Measurements from ENCODE around the gene SERPINB6. TPM values are rescaled to one million over a fixed set of nuclear protein-coding genes. Genes with fewer than 3 reads are reported as not detected.
"Not testable (repeated sequence)": the region's sequence is repeated elsewhere in the genome, so short reads cannot be mapped to it uniquely, and the experiment has no call there.

The SERPINB6 gene
- total and polyA plus RNA-seq, 8 donors: 99.3 to 134 (median 122) TPM

DNA sequence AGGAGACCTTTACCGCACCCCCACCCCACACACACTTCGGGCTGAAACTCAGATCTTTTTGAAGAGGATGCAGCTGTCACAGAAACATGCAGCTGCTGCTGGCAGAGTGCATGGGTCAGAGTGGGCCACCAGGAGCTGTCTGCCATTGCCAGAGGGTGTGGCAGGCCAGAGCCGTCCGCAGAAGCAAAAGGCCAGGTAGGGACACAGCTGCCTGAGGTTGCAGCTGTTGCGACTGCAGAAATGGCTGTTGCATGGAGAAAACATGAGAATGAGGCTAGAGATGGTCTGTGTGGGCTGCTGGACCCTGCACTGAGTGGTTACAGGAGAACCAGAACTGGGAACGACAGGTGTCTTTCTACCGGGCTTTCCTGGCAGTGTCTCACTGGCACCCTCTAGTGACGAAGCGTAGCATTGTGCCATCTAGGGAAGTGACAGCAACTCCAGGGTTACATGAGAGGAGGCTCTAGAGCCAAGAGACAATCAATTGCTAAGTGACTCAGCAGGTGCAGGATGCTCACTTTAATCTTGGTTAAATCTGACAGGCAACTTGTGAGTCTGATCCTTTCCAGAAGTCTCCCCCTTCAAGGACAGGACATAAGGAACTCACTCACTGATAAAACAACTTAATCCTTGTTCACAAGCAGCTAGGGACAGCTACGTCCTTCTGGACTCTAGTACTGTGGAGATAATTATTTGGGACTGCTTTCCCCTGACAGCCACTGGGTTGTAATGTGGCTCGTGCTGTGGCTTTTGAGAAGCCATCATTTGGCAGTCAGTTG, 39.2 kb downstream of the SERPINB6 start:
- no peaks in the 10 kb centered on the region for H3K36me3 ChIP-seq
- intact Hi-C loops (cut with DNase I): loop anchor here in 1 of 2 donors (5.0 kb wide), 2 partner anchors 90 to 140 kb away; partner anchors contain the start of gene SERPINB1
- H3K9me3 ChIP-seq: peaks cover 0 to 9% of the 10 kb centered on the region in 2 donors
- no peak overlapping the region for H3K4me3 ChIP-seq
- no peaks in the 10 kb centered on the region for H3K27me3 ChIP-seq
- ATAC-seq: peak; percentile 100
- TF ChIP-seq, protein P1, sequence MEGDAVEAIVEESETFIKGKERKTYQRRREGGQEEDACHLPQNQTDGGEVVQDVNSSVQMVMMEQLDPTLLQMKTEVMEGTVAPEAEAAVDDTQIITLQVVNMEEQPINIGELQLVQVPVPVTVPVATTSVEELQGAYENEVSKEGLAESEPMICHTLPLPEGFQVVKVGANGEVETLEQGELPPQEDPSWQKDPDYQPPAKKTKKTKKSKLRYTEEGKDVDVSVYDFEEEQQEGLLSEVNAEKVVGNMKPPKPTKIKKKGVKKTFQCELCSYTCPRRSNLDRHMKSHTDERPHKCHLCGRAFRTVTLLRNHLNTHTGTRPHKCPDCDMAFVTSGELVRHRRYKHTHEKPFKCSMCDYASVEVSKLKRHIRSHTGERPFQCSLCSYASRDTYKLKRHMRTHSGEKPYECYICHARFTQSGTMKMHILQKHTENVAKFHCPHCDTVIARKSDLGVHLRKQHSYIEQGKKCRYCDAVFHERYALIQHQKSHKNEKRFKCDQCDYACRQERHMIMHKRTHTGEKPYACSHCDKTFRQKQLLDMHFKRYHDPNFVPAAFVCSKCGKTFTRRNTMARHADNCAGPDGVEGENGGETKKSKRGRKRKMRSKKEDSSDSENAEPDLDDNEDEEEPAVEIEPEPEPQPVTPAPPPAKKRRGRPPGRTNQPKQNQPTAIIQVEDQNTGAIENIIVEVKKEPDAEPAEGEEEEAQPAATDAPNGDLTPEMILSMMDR (IDR thresholded peaks at IDR 0.05): peak; percentile 91 to 96
- no peak overlapping the region for H3K27ac ChIP-seq
- DNase-seq: peak in 3 of 4 donors; percentile 57 to 79 (median 79)
- H3K4me1 ChIP-seq: peaks cover 3 to 8% of the 10 kb centered on the region in 2 donors

DNA sequence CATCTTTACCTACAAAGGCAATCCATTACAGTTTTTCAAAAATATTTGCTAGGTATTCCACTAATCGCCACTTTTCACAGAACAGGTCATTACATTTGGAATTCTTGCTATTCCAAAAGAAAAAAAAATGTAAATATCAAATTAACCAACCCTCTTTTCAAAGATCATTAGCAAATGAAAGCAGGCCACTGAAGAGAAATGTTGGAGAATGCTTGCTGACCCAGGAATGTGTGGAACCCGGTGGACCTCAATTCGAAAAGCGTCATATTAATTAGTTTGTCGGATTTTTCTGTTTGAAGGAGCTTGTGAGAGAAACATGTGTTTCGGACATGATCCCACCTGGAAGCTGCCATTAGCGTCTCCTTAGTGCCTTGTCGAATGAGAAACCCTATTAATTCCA, 40.3 kb downstream of the SERPINB6 start:
- Histone ChIP-seq H3K4me3 (no peak overlapping the region), H3K27ac (no peak overlapping the region), H3K36me3 (no peaks in the 10 kb centered on the region), H3K4me1 (peaks cover 3 to 8% of the 10 kb centered on the region in 2 donors), H3K9me3 (peaks cover 0 to 8% of the 10 kb centered on the region in 2 donors), H3K27me3 (no peaks in the 10 kb centered on the region)
- ATAC-seq (no peak), DNase-seq (no peak)
- TF ChIP-seq, protein P1 (IDR thresholded peaks at IDR 0.05): no peak
- intact Hi-C loops (cut with DNase I): loop anchor here in 1 of 2 donors (5.0 kb wide), 2 partner anchors 89 to 139 kb away; partner anchors contain the start of gene SERPINB1

DNA sequence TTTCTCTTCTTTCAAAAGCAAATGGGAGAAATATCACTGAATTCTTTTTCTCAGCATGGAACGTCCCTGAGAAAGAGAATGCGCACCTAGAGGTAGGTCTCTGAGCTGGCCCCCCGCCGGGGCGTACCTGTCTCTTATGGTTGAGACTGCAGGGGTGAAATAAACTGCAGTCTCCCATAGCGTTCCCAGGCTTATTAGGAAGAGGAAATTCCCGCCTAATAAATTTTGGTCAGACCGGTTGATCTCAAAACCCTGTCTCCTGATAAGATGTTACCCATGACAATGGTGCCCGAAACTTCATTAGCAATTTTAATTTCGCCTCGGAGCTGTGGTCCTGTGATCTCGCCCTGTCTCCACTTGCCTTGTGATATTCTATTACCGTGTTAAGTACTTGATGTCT, 43.4 kb downstream of the SERPINB6 start:
- H3K36me3 ChIP-seq; ATAC-seq; H3K4me3 ChIP-seq; H3K4me1 ChIP-seq; intact Hi-C loops (cut with DNase I); DNase-seq; H3K27me3 ChIP-seq; H3K27ac ChIP-seq; H3K9me3 ChIP-seq: not testable (repeated sequence)

DNA sequence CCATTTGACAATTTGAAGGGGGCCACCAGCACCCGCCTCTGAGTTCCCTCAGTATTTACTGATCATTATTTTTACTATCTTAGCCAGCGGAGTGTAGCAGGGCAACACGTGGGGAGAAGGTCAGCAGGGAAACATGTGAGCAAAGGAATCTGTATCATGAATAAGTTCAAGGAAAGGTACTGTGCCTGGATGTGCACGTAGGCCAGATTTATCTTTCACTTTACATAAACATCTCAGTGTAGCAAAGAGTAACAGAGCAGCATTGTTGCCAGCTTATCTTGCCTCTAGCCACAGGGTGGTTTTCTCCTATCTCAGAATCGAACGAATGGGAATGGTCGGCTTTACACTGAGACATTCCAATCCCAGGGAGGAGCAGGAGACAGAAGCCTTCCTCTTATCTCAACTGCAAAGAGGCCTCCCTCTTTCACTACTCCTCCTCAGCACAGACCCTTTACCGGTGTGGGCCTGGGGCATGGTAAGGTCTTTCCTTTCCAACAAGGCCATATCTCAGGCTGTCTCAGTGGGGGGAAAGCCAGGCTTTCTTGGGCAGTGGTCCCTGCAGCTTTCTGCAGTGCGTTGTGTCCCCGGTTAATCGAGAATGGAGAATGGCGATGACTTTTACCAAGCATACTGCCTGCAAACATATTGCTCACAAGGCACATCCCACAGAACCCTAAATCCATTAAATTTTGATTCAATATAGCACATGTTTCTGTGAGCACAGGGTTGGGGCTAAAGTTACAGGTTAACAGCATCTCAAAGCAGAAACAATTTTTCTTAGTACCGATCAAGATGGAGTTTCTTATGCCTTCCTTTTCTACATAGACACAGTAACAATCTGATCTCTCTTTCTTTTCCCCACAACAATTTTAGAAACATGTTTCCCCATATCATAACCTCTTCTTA, 45.3 kb downstream of the SERPINB6 start:
- intact Hi-C loops (cut with DNase I); H3K4me3 ChIP-seq; H3K9me3 ChIP-seq; DNase-seq; H3K36me3 ChIP-seq; H3K27me3 ChIP-seq; ATAC-seq; H3K4me1 ChIP-seq: not testable (repeated sequence)
- H3K27ac ChIP-seq: peak overlapping the region in 1 of 2 donors; percentile 11

DNA sequence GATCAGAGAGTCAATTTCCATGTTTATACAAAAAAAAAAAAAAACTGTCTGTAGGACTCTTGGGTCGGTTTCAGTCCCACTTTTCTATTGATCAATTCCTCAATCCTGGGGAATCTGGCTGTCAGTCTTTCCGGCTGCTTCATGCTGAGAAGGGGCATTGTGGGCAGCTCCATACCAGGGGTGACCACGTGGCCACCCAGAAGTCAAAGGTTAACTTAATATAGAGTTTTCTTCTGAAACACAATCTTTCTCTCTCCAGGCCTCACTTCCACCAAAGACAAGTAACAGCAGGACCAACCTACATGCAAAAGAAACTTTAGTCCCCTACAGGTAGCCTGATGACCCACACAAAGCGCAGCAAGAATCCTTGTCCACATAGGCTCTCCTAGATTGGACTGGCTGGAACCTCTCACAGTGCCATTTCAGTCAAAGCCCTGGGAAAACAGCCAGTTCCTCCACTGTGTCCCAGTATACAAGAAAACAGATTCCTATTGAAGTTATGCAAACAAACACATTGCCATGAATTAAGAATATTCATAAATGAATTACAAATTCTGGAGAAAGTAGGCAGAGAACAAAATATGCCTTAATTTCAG, 49.7 kb downstream of the SERPINB6 start:
- H3K36me3 ChIP-seq: no peaks in the 10 kb centered on the region
- H3K27ac ChIP-seq: no peak overlapping the region
- TF ChIP-seq, protein P1 (IDR thresholded peaks at IDR 0.05): no peak
- DNase-seq (no peak), ATAC-seq (no peak)
- peaks cover 0 to 16% of the 10 kb centered on the region in 2 donors for H3K4me1 ChIP-seq
- no peak overlapping the region for H3K4me3 ChIP-seq
- H3K27me3 ChIP-seq: no peaks in the 10 kb centered on the region
- no peaks in the 10 kb centered on the region for H3K9me3 ChIP-seq
- intact Hi-C loops (cut with DNase I): no loop called here

All from left lung (tissue), 10 donors.